Placental pericyte (primary cell): ENCODE data around the gene ESX1. TPM values are rescaled to one million over a fixed set of nuclear protein-coding genes. Genes with fewer than 3 reads are reported as not detected.

Experiments used
- total RNA-seq: library from RNA; depleted of rRNA; stranded (reverse); fragments of >200 nt; gene quantifications from 2 replicates; pipeline ENCODE4 v1.2.3, GENCODE V29; 2012

The ESX1 gene
- not detected in 2 replicates for total RNA-seq

DNA sequence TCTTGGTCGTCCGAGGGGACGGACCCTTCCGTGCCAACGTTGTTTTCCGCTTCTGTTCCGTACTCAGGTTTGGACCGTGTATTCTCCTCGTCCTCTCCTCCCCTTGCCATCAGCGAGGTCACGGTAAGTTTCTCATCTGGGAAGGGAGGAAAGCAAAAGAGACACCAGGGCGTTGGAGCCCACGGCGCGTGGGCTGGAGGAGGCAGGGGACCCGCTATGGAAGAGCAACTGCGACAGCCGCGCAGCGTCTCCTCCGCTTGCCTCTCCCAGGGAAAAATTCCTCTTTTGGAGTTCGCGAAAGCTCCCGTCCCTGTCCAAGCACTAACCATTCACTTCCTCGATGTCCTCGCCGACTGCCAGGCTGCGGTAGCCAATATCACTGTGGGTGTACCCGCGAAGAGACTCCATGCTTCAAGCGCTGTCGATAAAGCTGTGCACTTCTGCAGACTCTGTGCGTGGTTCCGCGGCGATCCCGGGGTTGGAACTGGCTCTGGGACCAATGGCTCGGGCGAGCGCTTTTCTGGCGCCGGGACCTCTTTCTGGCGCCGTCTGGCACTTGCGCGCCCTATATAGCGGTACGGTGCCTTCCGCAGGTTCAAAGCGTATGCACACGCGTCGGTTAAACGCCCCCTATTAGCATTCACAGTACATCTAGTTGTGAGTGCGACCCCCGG, at the start of gene ESX1:
TSS of gene ESX1 (minus strand) at position 492 of the 674 bp plus-strand sequence. CDS start at position 408, 84 bp downstream.

Other genes with a start within 250 kb of the ESX1 start
- gene H2BW1, start 241.2 kb downstream of the ESX1 start, total RNA-seq, result not detected in 2 replicates
- gene H2BW2, start 215.0 kb downstream of the ESX1 start, total RNA-seq, result not detected in 2 replicates
- 0.22 and 1.1 TPM in 2 replicates for gene TMSB15C, start 178.7 kb downstream of the ESX1 start, total RNA-seq
- gene ZCCHC18, start 142.4 kb downstream of the ESX1 start, total RNA-seq, result under 0.01 and 0.29 TPM in 2 replicates
- 8.2 and 9.8 TPM in 2 replicates for gene SLC25A53, start 97.9 kb downstream of the ESX1 start, total RNA-seq
- gene FAM199X, start 88.5 kb downstream of the ESX1 start, total RNA-seq, result 13.6 and 32.2 TPM in 2 replicates